ENCODE measurements around the gene RUNX1.

The RUNX1 gene

DNA sequence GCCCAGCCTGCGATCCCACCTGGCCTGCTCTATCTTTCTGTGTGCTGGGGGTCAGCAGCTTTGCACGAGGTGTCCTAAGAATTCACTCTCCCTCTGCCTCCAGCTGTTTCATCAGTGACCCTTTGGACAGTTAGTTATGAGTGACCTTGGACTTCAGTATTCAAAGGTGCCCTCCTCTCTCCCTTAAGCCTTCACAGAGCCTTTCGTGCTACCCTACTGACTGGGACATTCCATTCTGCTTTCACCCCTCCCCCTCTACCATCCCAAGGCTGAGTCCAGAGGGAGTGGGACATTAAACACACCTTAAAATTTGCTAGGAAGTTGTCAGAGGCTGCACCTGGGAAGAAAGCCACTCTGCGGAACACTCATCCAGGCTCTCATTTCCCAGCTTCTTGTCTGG lies 208.4 kb downstream of the RUNX1 start:
- no peak for DNase-seq

DNA sequence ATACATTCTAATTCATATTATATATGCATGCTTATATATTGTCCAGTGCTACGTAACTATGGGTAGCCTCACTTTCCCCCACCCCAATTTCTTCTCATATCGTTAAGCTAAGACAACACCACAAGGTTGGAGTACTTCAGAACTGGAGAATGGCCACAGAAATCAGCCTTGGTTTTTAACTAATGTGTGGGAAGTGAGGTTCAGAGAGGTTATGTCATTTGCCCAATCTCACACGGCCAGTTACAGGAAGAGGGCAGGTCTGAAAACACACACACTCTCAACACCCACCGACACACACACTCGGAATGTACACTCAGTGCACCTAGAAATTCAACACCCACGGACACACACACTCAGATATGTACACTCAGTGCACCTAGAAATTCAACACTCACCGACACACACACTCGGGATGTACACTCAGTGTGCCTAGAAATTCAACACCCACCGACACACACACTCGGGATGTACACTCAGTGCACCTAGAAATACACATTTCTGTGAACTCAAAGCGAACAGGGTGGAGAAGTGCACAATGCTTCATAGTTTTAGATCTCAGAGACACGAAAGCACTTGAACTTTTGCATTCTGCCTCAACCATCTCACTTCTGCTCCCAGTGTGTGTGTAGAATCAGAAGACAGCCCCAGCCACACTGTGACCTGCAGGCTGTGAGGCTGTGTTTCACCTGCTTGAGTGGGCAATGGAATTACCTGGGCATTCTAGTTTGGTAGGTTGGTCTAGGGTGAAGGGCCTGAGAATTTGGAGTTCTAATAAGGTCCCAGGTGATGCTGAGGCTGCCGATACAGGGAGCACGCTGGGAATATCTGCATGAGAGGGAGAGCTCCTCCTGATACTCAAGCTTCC lies 209.9 kb downstream of the RUNX1 start:
- no peak for DNase-seq

GRCh38 chr21:34836933-34837505 lies 212.1 kb downstream of the RUNX1 start:
- DNase-seq = no peak

- no peak for DNase-seq
These were observed 212.8 kb downstream of the RUNX1 start for GRCh38 chr21:34836103-34836932.

DNA sequence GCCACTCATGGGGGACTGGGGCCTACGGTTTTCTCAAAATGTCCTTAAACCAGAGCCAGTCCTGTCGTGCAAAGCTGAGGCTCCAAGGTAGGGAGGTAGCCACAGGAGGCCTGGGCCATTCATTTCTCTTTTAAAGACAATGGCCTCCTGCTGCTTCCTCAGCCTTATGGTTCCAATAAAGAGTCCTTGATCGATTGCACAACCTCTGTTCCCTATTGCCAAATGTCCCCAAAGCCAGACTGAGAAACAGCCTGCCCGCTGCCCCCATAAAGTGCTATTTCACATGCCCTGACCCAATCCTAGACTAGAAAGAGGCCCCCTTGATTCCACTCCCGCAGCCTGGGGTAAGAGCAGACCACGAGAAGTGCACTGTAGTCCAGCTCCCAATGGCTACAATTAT lies 213.6 kb downstream of the RUNX1 start:
- no peak for DNase-seq

DNA sequence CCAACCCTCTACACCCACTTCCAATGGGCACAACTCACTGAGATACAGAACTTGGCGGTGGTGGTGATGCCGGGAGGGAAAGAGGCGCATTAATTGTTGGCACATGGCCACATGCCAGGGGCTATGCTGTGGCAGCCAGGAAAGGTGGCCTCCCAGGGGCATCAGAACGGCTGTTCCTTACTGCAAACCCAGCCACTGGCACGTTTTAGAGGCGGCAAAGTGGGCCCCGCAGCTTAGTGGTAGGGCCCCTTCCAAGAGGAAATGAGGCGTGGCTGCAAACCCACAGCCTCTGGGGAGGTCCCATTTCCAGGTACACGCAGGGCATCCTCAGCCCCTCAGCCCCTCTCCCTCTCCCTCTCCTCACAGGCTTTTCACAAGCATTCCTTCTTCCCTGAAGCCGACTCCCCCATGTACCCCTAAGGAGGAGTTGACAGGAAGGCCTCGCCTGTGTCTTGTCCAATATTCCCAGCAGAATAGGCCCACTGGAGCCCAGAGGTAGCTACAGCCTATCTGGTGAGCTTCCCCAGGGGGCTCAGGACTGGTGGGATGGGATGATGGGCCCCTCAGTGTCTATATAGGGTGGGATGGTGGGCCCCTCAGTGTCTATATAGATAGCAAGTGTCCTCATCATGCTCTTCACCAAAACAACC lies 214.1 kb downstream of the RUNX1 start:
- DNase-seq = no peak

GRCh38 chr21:34834290-34834689 lies 214.8 kb downstream of the RUNX1 start:
- DNase-seq = no peak

GRCh38 chr21:34833465-34833864 lies 215.6 kb downstream of the RUNX1 start:
- no peak for DNase-seq

DNA sequence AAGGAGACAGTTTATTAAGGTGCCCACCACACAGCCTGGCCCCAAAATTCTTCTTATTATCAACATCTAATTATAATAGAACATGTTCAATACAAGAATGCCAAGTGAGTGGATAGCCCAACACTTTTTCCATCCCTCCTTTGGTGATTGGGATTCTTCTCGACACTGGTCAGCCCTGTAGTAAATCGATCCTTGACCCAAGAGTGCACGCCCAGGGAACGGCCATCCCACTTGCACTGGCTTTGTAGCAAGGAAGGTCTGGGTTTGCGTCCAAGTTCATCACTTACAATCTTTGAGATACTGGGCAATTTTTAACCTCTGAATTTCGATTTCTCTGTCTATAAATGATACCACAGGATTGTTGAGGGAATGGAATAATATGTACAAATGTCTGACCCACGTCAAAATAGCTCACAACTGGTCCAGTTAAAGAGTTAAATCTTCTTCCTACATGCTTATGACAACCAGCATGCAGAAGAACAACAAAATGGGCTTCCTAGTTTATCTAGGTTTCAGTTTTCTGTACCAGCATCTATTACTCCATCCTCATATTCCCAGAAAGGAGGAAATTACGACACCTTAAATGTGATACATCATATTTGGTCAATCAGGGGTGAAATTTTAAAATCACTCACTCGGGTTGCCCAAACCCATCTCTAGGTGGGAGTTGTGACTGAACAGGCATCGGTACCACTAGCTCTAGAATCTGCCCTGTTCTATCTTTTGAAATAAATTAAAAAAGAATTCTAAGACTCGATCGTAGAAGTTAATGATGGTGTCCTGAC lies 218.5 kb downstream of the RUNX1 start:
- DNase-seq = no peak

DNA sequence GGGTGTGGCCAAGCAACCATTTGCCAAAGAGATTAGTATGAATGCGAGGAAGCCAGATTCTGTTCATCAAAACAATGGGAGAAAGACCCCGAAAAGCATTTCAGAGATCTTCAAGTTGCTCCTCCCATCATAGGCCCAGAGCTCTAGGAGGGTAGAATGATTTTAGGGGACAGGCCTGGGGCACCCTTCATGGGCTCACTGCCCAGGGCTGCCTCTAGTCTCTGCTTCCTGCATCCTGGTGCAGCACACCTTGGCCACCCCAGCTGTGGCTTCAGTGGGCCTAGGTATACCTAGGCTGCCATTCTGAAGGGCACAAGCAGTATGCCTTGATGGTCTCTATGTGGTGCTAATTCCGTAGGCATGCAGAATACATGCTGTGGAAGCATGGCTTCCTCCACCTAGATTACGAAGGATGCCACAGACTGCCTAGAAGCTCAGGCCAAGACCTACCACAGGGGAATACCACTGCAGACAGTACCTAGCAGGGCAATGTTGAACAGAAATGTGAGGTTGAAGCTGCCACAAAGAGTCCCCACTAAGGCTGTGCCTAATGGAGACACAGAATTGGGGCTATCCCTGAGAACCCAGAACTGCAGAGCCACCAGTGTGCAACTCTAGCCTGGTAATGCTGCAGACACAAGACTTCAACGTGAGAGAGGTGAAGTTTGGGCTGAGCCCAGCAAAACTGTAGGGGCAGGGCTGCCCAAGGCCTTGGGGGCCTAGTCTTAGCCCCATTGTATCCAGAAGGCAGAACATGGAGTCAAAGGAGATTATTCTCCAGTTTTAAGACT lies 221.5 kb downstream of the RUNX1 start:
- no peak for DNase-seq

- DNase-seq = no peak
These were observed 222.3 kb downstream of the RUNX1 start for GRCh38 chr21:34826836-34827235.

DNA sequence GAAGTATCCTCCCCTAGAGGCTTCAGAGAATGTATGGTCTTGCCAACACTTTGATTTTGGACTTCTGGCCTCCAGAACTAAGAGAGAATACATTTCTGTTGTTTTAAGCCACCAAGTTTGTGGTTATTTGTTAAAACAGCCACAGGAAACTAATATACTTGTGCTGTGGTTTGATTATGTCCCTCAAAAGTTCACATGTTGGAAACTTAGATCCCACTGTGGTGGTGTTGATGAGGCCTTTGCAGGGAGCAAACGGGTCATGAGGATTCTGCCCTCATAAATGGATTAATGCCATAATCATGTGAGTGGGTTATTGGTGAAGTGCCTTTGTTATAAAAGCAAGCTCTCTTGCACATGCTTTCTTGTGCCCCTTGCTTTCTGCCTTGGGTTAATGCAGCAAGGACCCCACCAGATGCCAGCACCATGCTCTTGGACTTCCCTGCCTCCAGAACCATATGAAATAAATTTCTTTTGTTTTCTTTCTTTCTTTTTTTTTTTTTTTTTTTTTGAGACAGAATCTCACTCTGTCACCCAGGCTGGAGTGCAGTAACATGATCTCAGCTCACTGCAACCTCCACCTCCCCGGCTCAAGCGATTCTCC lies 223.1 kb downstream of the RUNX1 start:
- no peak for DNase-seq

DNA sequence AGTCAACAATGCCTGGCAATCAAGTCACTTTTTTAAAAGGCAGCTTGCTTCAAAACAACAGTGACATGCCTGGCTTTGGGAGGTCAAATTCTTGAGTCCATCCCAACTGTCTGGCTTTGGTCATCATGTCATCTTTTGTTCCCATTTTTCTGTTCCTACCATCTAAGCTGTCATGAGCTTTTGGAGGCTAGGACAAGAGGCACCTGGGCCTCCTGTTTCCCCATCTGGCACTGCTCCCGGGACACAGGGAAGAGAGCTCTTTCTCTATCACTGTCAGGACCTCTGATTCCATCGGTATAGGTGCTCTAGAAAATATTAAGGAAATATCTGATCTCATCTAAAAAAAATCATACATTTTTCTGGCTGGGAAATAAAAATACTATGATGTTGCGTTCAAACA lies 224.0 kb downstream of the RUNX1 start:
- DNase-seq = no peak

GRCh38 chr21:34824314-34824713 lies 224.8 kb downstream of the RUNX1 start:
- no peak for DNase-seq

DNA sequence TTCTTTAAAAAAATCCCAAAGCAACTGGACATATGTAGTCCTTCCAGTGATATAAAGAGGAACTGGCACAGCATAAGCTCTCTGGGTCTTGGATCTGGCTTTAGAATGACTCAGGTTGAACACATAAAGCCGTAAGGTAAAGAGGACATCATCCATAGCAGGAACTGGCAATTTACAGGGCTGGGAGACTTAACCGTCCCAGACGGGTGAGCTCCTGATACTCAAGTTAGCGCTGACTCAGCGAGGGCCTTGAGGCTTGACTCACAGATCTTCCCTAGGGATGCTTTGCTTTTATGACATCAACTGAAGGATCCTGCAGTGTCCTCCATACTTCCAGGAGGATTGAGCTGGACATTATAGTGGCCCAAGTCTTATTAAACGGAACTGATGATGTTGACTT lies 226.2 kb downstream of the RUNX1 start:
- DNase-seq = no peak

DNA sequence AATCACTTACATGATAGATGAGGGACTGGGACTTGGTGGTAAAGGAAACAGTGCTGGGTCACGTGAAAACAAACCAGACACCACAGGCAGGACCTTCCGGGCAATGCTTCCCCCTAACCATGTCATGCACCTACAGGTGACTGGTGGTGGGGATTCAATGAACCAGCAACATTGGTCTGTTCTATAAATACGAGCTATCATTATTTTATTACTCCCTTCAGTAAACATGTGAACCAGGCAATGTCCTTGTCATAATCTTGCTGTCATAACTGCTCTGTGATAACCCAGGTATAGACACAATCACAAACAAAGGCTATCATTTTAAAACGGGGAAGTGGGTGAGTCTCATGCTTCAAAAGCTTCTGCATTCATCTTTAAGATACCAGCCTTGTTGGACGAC lies 226.9 kb downstream of the RUNX1 start:
- no peak for DNase-seq

DNA sequence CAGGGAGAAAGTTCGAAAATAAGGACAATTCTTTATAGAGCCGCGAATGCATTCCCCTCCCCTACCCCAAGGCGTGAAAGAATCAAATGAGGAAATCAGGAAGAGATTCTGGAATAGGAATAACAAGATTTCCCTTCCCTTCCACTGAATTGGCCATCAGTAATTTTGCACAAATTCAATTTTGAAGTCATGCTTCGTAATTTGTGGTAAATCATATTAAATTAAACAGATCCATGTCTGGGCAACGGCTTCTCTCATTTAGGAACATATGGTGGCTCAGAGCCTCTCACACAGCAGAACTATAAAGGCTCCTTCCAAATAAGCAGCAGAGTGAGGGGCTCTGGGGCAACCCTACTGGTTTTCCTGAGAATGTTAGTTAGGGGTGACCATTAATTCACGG lies 227.4 kb downstream of the RUNX1 start:
- DNase-seq = no peak

DNA sequence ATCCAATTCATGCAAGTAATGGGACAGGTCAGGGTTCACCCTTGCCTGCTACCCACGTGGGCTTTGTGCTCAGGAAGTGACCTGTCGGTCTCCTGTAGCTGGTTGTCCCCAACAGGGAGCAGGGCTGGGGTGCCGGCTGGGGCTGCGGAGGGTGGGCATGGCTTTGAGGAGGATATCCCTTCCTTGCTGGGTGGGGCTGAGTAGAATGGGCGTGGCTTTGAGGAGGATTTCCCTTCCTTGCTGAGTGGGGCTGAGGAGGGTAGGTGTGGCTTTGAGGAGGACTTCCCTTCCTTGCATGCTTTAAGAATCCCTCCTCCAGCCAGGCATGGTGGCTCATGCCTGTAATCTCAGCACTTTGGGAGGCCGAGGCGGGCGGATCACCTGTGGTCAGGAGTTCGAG lies 229.1 kb downstream of the RUNX1 start:
- DNase-seq = no peak

GRCh38 chr21:34819357-34819999 lies 229.6 kb downstream of the RUNX1 start:
- DNase-seq = no peak

- DNase-seq = no peak
These were observed 230.4 kb downstream of the RUNX1 start for GRCh38 chr21:34818662-34819158.

All from NCI-H774 (cell line).